Heart left ventricle (tissue), 16 donors: Measurements from ENCODE around the gene PPT1. TPM values are rescaled to one million over a fixed set of nuclear protein-coding genes. Genes with fewer than 3 reads are reported as not detected.
A peak's percentile ranks its signal among the peaks of the same experiment; 100 is the strongest.

Experiments used
- ATAC-seq, 4 donors: fragments of 200-7000 bp; cut with Tn5 transposase; one replicate each; pipeline ENCODE4 v1.9.1; 2020 to 2022; ENCODE audit warnings: moderate library complexity in 4 of 4, mild to moderate bottlenecking in 3 of 4, moderate number of reproducible peaks in 1 of 4
- DNase-seq, 5 donors: peaks; one replicate each; pipeline ENCODE4 v3.0.0-alpha.2; 2020
- H3K27ac ChIP-seq, 12 donors: fragments of 200-600 bp; sonication (generic) in 4 of 12; one replicate each; pipeline versions ENCODE4 v1.5.0 to v1.8.0; 2016 to 2022; ENCODE audit warnings: mild to moderate bottlenecking in 2 of 12
- H3K27me3 ChIP-seq, 9 donors: fragments of 200-600 bp; sonication (generic) in 2 of 9; one replicate each; pipeline versions ENCODE4 v1.5.1 to v1.8.0; 2016 to 2022; ENCODE audit warnings: mild to moderate bottlenecking in 3 of 9
- H3K36me3 ChIP-seq, 9 donors: fragments of 200-600 bp; sonication (generic) in 2 of 9; one replicate each; pipeline versions ENCODE4 v1.5.0 to v1.8.0; 2018 to 2022; ENCODE audit warnings: mild to moderate bottlenecking in 2 of 9
- H3K4me1 ChIP-seq, 12 donors: fragments of 200-600 bp; sonication (generic) in 4 of 12; one replicate each; pipeline versions ENCODE4 v1.5.0 to v1.8.0; 2016 to 2022; ENCODE audit warnings: mild to moderate bottlenecking in 3 of 12
- H3K4me3 ChIP-seq, 12 donors: fragments of 200-600 bp; sonication (generic) in 4 of 12; one replicate each; pipeline versions ENCODE4 v1.5.0 to v1.8.0; 2017 to 2022; ENCODE audit warnings: mild to moderate bottlenecking in 9 of 12, moderate library complexity in 4 of 12
- H3K9me3 ChIP-seq, 12 donors: fragments of 200-600 bp; sonication (generic) in 4 of 12; one replicate each; pipeline versions ENCODE4 v1.5.0 to v1.8.0; 2016 to 2022; ENCODE audit warnings: mild to moderate bottlenecking in 1 of 12
- CTCF ChIP-seq, 12 donors: fragments of 200-600 bp; sonication (generic) in 4 of 12; IDR thresholded peaks; one replicate each; pipeline versions ENCODE4 v1.5.0 to v1.8.0; 2018 to 2022; ENCODE audit warnings: antibody characterized with exemption in 12 of 12, mild to moderate bottlenecking in 5 of 12
- POLR2A ChIP-seq, 2 donors: fragments of 450-650 bp; IDR thresholded peaks; one replicate each; pipeline ENCODE4 v1.6.1; 2017; ENCODE audit warnings: antibody characterized with exemption in 2 of 2, mild to moderate bottlenecking in 2 of 2, moderate library complexity in 2 of 2
- WGBS, 4 donors: extraction: QIAGEN DNeasy Blood & Tissue Kit in 2 of 4; methylation state at CpG; one replicate each; pipeline versions ENCODE4 v1.1.5 to v1.1.7; 2013 to 2018; 5-methylcytosine and 5-hydroxymethylcytosine counted together
- intact Hi-C, 10 donors: fragments of 100-400 bp; cut with DNase I; formaldehyde crosslinking; loops; one replicate each; pipeline versions ENCODE4 v1.11.1 to v1.14.2; 2022
- long read RNA-seq, 3 donors: library from polyadenylated mRNA; unstranded; transcript quantifications; one replicate each; pipeline ENCODE4 v2.0.0, GENCODE V29; 2020 to 2021
- polyA plus RNA-seq, 2 donors: library from polyadenylated mRNA; stranded (reverse); fragments of 200-250 nt; gene quantifications; one replicate each; pipeline ENCODE4 v1.2.3, GENCODE V29; 2013
- total RNA-seq, 9 donors: library from RNA; depleted of rRNA in 2 of 9; stranded (reverse); fragments of >200 nt in 2 of 9; fragmentation: NEBNext Ultra II Directional in 3 of 9; extraction: Animal tissue kit (Norgen Biotek cat#: 25700) in 3 of 9; gene quantifications; one replicate each; pipeline versions ENCODE4 v1.1.0 to v1.2.4, GENCODE V29; 2016 to 2023
- donor health status: ischemic (EF 13 %, LVEDD 7.1; RV severe dilation, severe dysfunction).
- donor health status: healthy with polysubstance abuse.
- donor health status: DM: no; HTN: yes; CAD: no.
- donor health status: DM: no; HTN: no; CAD: no.
- donor health status: ischemic (EF 25% LVEDD 6.9; RV normal size, moderate dysfunction).
- donor health status: ischemic (EF 25% LVEDD 5.7; RV mildly dilated, moderate dysfunction).
- donor health status: healthy.
- donor health status: DM: yes; HTN: yes; CAD: no.
- donor health status: ischemic (EF 35%, LVEDD 5.7; RV mildly dilated, moderate dysfunction).
- donor health status: nonischemic (EF 11% LVEDD 7.7; RV severe dilation, severe dysfunction).
- donor health status: DM: yes; HTN: yes; CAD: no.
- donor health status: PGD.
- donor health status: ischemic (EF 29% LVEDD 5.4; RV normal size, mild dysfunction).
- donor health status: nonischemic (EF 23%, LVEDD 6.1; RV moderate dilation, normal function).

The PPT1 gene
- total RNA-seq (100 to 1,000 TPM in 1 of 9 donors, 10 to 100 TPM in 8; 22.8 to 106 (median 38.6) TPM), polyA plus RNA-seq (10 to 100 TPM; 32.0 to 47.9 TPM)
- long read RNA-seq, donor 1, full-length matches to known transcripts, result 48 of 53 reads
- long read RNA-seq, donor 1, partial matches to known transcripts, result 2 of 53 reads
- long read RNA-seq, donor 1, other reads (novel, unspliced or antisense), result 3 of 53 reads
- long read RNA-seq, donor 2, full-length matches to known transcripts, result 224 of 233 reads
- long read RNA-seq, donor 2, partial matches to known transcripts, result 3 of 233 reads
- long read RNA-seq, donor 2, other reads (novel, unspliced or antisense), result 6 of 233 reads
- long read RNA-seq, donor 3, full-length matches to known transcripts, result 48 of 53 reads
- long read RNA-seq, donor 3, partial matches to known transcripts, result 3 of 53 reads
- long read RNA-seq, donor 3, other reads (novel, unspliced or antisense), result 2 of 53 reads

- Histone ChIP-seq H3K27me3 (peaks cover 0 to 9% (median 0%) of the 10 kb centered on the region in 9 donors), H3K4me3 (peak within 1 kb of the TSS; percentile 27 to 88 (median 69)), H3K9me3 (peaks cover 0 to 4% (median 0%) of the 10 kb centered on the region in 12 donors), H3K27ac (peak within 1 kb of the TSS in 10 of 12 donors; percentile 8 to 86 (median 52)), H3K36me3 (peaks cover 0 to 8% (median 2%) of the 10 kb centered on the region in 9 donors), H3K4me1 (peaks cover 0 to 41% (median 5%) of the 10 kb centered on the region in 12 donors)
- 1% methylated on average over 34 to 51 of the region's 51 CpGs for WGBS, 4 donors
- ATAC-seq (peak; percentile 84 to 98 (median 98)), DNase-seq (peak; percentile 74 to 90 (median 79))
- TF ChIP-seq CTCF (IDR thresholded peaks at IDR 0.05), result peak in 7 of 12 donors; percentile 25 to 46 (median 26)
- TF ChIP-seq POLR2A (IDR thresholded peaks at IDR 0.05), result peak in 1 of 2 donors; percentile 46
- intact Hi-C loops, result no loop called here
Observed at GRCh38 chr1:40096977-40097782, at the start of gene PPT1. PPT1 (minus strand) TSS chr1:40097252; CDS start chr1:40097238, 14 bp downstream.

- ATAC-seq (peak in 3 of 4 donors; percentile 72 to 80 (median 77)), DNase-seq (peak in 4 of 5 donors; percentile 31 to 51 (median 35))
- intact Hi-C loops, result loop anchor here in 9 of 10 donors (1.0 to 5.0 kb wide), 7 partner anchors 193 to 263 kb away; no protein-coding TSS in a partner anchor
- Histone ChIP-seq H3K4me3 (no peak overlapping the region), H3K9me3 (no peaks in the 10 kb centered on the region), H3K4me1 (peaks cover 0 to 6% (median 0%) of the 10 kb centered on the region in 12 donors), H3K27me3 (peaks cover 0 to 33% (median 7%) of the 10 kb centered on the region in 9 donors), H3K27ac (no peak overlapping the region), H3K36me3 (no peaks in the 10 kb centered on the region)
- TF ChIP-seq CTCF (IDR thresholded peaks at IDR 0.05) (peak; percentile 58 to 82 (median 74)), POLR2A (IDR thresholded peaks at IDR 0.05) (no peak)
- 14 to 18% (median 16%) methylated on average over 7 of the region's 7 CpGs for WGBS, 4 donors
Observed at GRCh38 chr1:40143891-40144575, 47.0 kb upstream of the PPT1 start.

- ATAC-seq (no peak), DNase-seq (no peak)
- intact Hi-C loops, result loop anchor here in 3 of 10 donors (5.0 kb wide), 2 partner anchors 260 to 265 kb away; no protein-coding TSS in a partner anchor
- TF ChIP-seq CTCF (IDR thresholded peaks at IDR 0.05) (no peak), POLR2A (IDR thresholded peaks at IDR 0.05) (no peak)
- no peak overlapping the region for H3K27ac ChIP-seq
- H3K4me1 ChIP-seq, result peaks cover 0 to 6% (median 0%) of the 10 kb centered on the region in 12 donors
- no peaks in the 10 kb centered on the region for H3K36me3 ChIP-seq
- 32 to 55% (median 50%) methylated on average over 2 of the region's 2 CpGs for WGBS, 4 donors
- H3K9me3 ChIP-seq, result no peaks in the 10 kb centered on the region
- H3K27me3 ChIP-seq, result peaks cover 0 to 24% (median 3%) of the 10 kb centered on the region in 9 donors
- no peak overlapping the region for H3K4me3 ChIP-seq
Observed at GRCh38 chr1:40141878-40142535, 45.0 kb upstream of the PPT1 start.
